Measurements from ENCODE around the gene RCCD1.
A peak's percentile ranks its signal among the peaks of the same experiment; 100 is the strongest.

RCCD1 gene

DNA sequence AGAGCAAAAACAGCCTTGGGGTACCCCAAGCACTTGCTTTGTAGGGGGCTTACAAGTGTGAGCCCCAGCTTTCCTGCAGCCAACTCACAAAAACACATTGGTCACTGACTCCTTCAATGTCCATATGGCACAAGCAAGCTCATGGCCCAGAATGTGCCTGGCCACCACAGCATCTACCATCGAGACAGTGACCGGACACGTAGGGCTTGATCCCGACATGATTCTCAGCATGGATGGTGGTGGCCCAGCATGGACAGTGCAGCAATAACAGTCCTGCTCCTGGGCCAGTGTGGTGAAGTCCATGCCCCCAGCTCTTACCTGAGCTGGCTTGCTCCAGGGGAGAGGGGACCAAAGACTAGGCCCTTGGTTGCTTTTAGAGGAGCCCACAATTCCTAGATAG is 13.6 kb upstream of the RCCD1 start:
- H3K4me3 ChIP-seq (ENCODE audit: low read depth, low read length) = no peak overlapping the region

DNA sequence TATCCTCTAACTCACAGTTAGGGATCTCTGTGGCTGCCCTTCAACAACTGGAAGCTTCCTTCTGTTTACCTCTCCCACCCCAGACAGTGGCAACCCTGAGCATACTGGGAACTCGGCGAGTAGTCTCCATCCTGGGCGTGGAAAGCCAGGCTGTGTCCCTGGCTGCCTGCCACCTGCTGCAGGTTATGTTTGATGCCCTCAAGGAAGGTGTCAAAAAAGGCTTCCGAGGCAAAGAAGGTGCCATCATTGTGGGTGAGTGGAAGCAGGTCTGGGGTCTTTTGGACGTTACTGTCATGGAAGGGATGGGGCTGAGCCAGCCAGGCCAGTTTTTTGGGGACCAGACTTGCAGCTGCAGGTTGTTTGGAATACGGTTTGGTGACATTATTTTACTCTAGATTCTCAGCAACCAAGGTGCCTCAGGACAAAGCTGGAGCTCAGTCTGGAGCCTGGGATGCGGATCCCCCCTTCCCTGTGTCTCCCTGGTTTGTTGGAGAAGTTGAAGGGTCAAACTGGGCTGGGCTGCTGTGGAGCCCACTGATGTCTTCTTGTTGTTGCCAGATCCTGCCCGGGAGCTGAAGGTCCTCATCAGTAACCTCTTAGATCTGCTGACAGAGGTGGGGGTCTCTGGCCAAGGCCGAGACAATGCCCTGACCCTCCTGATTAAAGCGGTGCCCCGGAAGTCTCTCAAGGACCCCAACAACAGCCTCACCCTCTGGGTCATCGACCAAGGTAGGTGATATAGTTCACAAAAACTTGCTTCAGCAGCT is 12.1 kb upstream of the RCCD1 start:
- H3K4me3 ChIP-seq (ENCODE audit: low read depth, low read length) = no peak overlapping the region

GRCh38 chr15:90945091-90945490 is 9.6 kb upstream of the RCCD1 start:
- no peak overlapping the region for H3K4me3 ChIP-seq (ENCODE audit: low read depth, low read length)

- no peak overlapping the region for H3K4me3 ChIP-seq (ENCODE audit: low read depth, low read length)
Measured at GRCh38 chr15:90946538-90946937, 8.1 kb upstream of the RCCD1 start.

DNA sequence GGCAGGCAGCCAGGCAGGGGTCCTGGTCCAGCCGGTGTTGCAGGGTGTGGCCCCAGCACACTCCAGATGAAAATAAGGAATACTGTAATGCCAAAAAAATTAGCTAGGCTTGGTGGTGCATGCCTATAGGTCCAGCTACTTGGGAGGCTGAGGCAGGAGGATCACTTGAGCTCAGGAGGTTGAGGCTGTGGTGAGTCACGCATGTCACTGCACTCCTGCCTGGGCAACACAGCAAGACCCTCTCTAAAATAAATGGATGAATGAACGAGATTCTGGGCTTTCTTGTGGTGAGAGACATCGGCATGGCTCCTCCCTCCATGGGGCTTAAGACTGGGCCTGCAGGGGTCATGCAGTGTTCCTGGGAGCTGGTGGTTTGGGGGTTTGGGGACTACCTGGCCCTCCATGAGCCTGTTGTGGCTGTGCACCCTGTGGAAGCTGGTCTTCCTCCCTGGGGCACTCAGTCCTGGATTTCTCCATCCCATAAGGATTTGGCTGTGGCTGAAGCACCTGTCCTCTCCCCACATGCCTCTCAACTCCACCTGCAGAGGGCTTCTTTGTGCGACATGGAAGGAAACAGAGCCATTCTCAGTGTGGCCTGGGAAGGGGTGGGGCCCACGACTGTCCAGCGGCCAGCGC is 7.6 kb upstream of the RCCD1 start:
- H3K4me3 ChIP-seq (ENCODE audit: low read depth, low read length) = no peak overlapping the region

GRCh38 chr15:90947577-90948357 is 6.9 kb upstream of the RCCD1 start:
- H3K4me3 ChIP-seq (ENCODE audit: low read depth, low read length) = no peak overlapping the region

- no peak overlapping the region for H3K4me3 ChIP-seq (ENCODE audit: low read depth, low read length)
Measured at GRCh38 chr15:90948506-90948905, 6.2 kb upstream of the RCCD1 start.

- no peak overlapping the region for H3K4me3 ChIP-seq (ENCODE audit: low read depth, low read length)
Measured at GRCh38 chr15:90949979-90950675, 4.6 kb upstream of the RCCD1 start.

- no peak overlapping the region for H3K4me3 ChIP-seq (ENCODE audit: low read depth, low read length)
Measured at GRCh38 chr15:90950676-90951075, 4.0 kb upstream of the RCCD1 start.

- H3K4me3 ChIP-seq (ENCODE audit: low read depth, low read length) = no peak overlapping the region
Measured at GRCh38 chr15:90952901-90953677, 1.6 kb upstream of the RCCD1 start.

DNA sequence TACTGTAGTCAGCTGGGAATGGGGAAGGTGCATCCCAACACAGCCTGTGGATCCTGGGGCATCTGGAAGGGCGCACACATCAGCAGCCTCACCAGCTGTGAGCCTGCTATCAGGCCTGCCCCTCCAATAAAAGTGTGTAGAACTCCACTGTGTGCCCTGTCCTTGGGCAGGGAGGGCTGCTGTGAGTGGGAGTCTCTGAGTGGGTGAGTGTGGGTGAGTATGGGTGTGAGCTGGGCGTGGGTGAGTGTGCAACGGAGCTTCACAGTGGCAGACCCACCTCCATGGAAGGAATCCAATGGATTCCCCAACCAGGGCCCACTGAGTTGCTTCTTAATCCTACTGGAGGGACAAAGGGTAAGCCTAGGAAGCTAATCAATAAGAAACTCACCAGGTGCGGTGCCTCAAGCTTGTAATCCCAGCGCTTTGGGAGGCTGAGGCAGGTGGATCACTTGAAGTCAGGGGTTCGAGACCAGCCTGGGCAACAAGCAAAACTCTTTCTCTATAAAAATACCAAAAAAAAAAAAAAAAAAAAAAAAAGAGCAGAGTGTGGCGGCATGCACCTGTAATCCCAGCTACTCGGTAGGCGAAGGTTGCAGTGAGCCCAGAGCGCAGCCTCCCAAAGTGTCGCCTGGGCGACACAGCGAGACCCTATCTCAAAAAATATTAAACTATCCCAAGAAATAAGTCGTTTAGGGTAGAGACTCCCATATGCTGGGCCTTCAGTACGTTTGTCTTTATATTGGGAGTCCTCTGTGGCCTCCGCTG is 555 bp upstream of the RCCD1 start:
- no peak overlapping the region for H3K4me3 ChIP-seq (ENCODE audit: low read depth, low read length)

DNA sequence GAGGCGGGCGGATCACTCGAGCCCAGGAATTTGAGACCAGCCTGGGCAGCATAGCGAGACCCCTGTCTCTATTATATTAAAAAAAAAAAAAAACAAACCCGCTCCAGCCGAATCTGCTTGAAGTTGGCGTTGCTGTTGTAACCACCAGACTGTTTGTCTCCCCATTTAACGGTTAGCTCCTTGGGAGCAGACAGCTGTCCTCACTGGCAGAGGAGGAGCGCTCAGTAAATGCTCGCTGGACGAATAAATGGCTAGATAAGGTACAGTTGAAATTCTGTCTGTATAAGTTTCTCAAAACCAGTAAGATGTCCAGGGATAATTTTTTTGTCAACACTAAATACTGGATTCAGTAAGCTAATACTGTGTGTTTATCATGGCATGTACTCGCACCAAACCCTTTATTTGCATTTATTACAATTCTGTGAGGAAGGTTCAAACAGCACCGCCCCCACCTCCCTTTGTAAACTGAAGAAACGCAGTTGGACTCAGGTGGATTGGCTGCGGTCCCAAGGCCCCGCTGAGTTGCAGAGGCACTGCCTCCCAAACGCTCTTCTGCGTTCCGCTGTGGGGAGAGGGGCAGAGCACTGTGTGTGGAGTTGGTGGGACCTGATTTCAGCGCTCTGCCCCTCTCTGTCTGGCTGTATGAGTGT is 1.1 kb downstream of the RCCD1 start:
- H3K4me3 ChIP-seq (ENCODE audit: low read depth, low read length) = peak overlapping the region; percentile 56

DNA sequence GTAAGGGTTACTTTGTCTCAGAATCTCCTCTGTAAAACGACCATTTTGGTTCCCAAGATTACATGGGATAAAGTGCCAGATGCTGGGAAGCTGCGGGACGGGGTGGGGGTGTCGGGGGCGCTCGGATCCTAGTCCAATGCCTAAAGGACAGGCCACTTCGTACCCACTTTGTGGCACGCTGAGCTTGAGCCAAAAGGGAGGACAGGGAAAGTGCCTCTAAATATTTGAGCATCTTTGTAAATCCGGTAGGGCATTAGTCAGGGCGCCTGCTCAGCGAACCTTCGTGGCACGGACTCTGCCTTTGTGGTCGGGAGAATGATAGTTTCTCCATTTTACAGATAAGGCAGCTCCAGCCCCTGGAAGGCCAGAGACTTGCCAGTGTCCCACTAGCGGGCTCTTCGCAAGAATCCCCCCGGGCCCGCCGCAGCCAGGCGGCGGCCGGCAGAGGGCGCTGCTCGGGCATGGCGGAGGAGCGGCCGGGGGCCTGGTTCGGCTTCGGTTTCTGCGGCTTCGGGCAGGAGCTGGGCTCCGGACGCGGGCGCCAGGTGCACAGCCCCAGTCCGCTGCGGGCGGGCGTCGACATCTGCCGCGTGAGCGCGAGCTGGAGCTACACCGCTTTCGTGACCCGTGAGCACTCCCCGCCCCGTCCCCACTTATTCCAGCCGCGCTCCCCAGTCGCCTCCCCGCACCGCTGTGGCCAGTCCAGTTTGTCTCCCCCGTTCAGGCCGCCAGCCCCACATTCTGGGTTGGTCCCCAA is 1.8 kb downstream of the RCCD1 start:
- H3K4me3 ChIP-seq (ENCODE audit: low read depth, low read length) = peak overlapping the region; percentile 61

GRCh38 chr15:90957031-90957790 is 2.5 kb downstream of the RCCD1 start:
- H3K4me3 ChIP-seq (ENCODE audit: low read depth, low read length) = peak overlapping the region; percentile 61

- no peak overlapping the region for H3K4me3 ChIP-seq (ENCODE audit: low read depth, low read length)
Measured at GRCh38 chr15:90957791-90958190, 3.1 kb downstream of the RCCD1 start.

DNA sequence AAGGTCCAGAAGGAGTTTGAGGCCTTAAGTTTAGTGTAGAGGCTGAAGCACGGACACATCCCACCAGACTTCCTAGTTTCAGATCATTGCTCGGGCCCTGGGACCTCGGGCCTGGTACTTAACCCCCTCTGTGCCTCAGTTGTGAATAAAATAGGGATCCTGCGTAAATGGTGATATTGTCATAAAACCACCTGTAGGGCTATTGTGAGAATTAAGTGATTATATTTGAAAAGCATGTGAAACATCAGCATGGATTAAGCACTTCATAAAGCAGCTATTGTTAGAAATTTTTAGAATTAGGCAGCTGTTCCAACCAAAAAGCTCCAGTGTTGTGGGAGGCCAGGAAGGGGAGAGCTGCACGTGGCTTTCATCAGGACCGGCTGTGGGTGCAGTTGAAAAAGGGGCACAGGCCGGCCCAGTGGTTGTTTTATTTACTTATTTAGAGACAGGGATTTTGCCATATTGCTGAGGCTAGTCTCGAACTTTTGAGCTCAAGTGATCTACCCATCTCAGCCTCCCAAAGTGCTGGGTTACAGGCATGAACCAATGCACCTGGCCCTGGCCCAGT is 4.4 kb downstream of the RCCD1 start:
- H3K4me3 ChIP-seq (ENCODE audit: low read depth, low read length) = no peak overlapping the region

DNA sequence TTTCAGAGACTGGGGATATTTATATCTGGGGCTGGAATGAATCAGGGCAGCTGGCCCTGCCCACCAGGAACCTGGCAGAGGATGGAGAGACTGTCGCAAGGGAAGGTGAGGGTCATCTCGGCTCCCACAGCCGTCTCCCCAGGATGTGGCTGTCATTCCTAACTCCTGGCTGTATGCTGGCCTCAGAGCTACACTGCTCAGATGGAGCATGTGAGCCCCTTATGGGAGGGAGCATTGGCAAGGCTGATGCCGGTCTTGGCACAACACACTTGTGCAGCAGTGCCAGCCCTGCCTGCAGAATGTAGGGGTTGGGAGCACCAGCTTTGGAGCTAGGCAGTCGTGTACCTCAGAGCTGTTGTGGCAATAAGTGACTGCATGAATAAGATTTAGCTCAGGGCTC is 5.2 kb downstream of the RCCD1 start:
- no peak overlapping the region for H3K4me3 ChIP-seq (ENCODE audit: low read depth, low read length)
